Peyer's patch (tissue), 4 donors: Measurements from ENCODE around the gene UMODL1.

Source experiments
- CTCF ChIP-seq, 6 experiments: fragments of 450-650 bp in 4 of 6; fragments of 200-600 bp in 2 of 6; sonication (generic) in 1 of 6; IDR thresholded peaks; one replicate each; pipeline ENCODE4 v1.5.1; 2017 to 2019; ENCODE audit warnings: antibody characterized with exemption in 6 of 6, mild to moderate bottlenecking in 3 of 6, moderate library complexity in 1 of 6
- POLR2A ChIP-seq, 2 donors: fragments of 450-650 bp; IDR thresholded peaks; one replicate each; pipeline ENCODE4 v1.5.1; 2017; ENCODE audit warnings: antibody characterized with exemption in 2 of 2, mild to moderate bottlenecking in 2 of 2, moderate library complexity in 2 of 2

GRCh38 chr21:42055425-42055824, 15.7 kb upstream of the UMODL1 start:
- TF ChIP-seq CTCF (IDR thresholded peaks at IDR 0.05) (no peak), POLR2A (IDR thresholded peaks at IDR 0.05) (no peak)
